ENCODE data around the gene FOSL2.

Gene FOSL2

GRCh38 chr2:28366149-28366495 is 26.5 kb upstream of the FOSL2 start:
- no peak for DNase-seq
- H3K4me3 ChIP-seq, result no peak overlapping the region
- intact Hi-C loops (cut with DNase I; ENCODE audit: low total_unique reads), result no loop called here

GRCh38 chr2:28366496-28367282 is 26.0 kb upstream of the FOSL2 start:
- Histone ChIP-seq H3K36me3 (no peaks in the 10 kb centered on the region), H3K27ac (no peak overlapping the region), H3K9me3 (no peaks in the 10 kb centered on the region), H3K4me3 (no peak overlapping the region), H3K27me3 (peaks cover 0 to 3% of the 10 kb centered on the region in 2 donors), H3K4me1 (no peaks in the 10 kb centered on the region)
- no peak for TF ChIP-seq CTCF (IDR thresholded peaks at IDR 0.05)
- intact Hi-C loops (cut with DNase I; ENCODE audit: low total_unique reads), result no loop called here
- no peak for DNase-seq

More at GRCh38 chr2:28366149-28366495, 26.5 kb upstream of the FOSL2 start:
- H3K4me1 ChIP-seq, result no peaks in the 10 kb centered on the region
- peaks cover 0 to 3% of the 10 kb centered on the region in 2 donors for H3K27me3 ChIP-seq
- H3K27ac ChIP-seq, result no peak overlapping the region
- no peaks in the 10 kb centered on the region for H3K9me3 ChIP-seq
- TF ChIP-seq CTCF (IDR thresholded peaks at IDR 0.05), result no peak
- H3K36me3 ChIP-seq, result no peaks in the 10 kb centered on the region

- Histone ChIP-seq H3K36me3 (no peaks in the 10 kb centered on the region), H3K4me3 (no peak overlapping the region), H3K27ac (no peak overlapping the region), H3K9me3 (no peaks in the 10 kb centered on the region), H3K27me3 (peaks cover 0 to 3% of the 10 kb centered on the region in 2 donors), H3K4me1 (no peaks in the 10 kb centered on the region)
- DNase-seq, result no peak
- no peak for TF ChIP-seq CTCF (IDR thresholded peaks at IDR 0.05)
- intact Hi-C loops (cut with DNase I; ENCODE audit: low total_unique reads), result no loop called here
These were observed 24.8 kb upstream of the FOSL2 start for GRCh38 chr2:28367667-28368356.

GRCh38 chr2:28368357-28368798 is 24.3 kb upstream of the FOSL2 start:
- DNase-seq, result no peak
- Histone ChIP-seq H3K9me3 (no peaks in the 10 kb centered on the region), H3K4me3 (no peak overlapping the region), H3K4me1 (no peaks in the 10 kb centered on the region), H3K36me3 (no peaks in the 10 kb centered on the region), H3K27ac (no peak overlapping the region), H3K27me3 (peaks cover 0 to 3% of the 10 kb centered on the region in 2 donors)
- intact Hi-C loops (cut with DNase I; ENCODE audit: low total_unique reads), result no loop called here
- TF ChIP-seq CTCF (IDR thresholded peaks at IDR 0.05), result no peak

GRCh38 chr2:28369358-28369757 is 23.3 kb upstream of the FOSL2 start:
- no peak overlapping the region for H3K4me3 ChIP-seq
- no peaks in the 10 kb centered on the region for H3K4me1 ChIP-seq
- no peak for DNase-seq
- no peaks in the 10 kb centered on the region for H3K9me3 ChIP-seq
- H3K36me3 ChIP-seq, result no peaks in the 10 kb centered on the region
- no peak overlapping the region for H3K27ac ChIP-seq
- H3K27me3 ChIP-seq, result peaks cover 0 to 3% of the 10 kb centered on the region in 2 donors
- intact Hi-C loops (cut with DNase I; ENCODE audit: low total_unique reads), result no loop called here
- TF ChIP-seq CTCF (IDR thresholded peaks at IDR 0.05), result no peak

Measured in tibial artery (tissue), 4 donors.